OCI-LY3 (cell line): ENCODE measurements around the gene AQP9.

Experiments used
- EZH2phosphoT487 ChIP-seq: fragments of 200-600 bp; shearing (Covaris generic); IDR thresholded peaks from 2 replicates; pipeline ENCODE4 v1.6.1; 2018; ENCODE audit warnings: antibody characterized with exemption, mixed run types, low read depth
- TF ChIP-seq, protein P1 (sequence below): fragments of 200-600, 300-600 bp; sonication (generic); IDR thresholded peaks from 2 replicates; pipeline ENCODE4 v1.5.1; 2014; ENCODE audit warnings: antibody characterized with exemption, low read length, low read depth

DNA sequence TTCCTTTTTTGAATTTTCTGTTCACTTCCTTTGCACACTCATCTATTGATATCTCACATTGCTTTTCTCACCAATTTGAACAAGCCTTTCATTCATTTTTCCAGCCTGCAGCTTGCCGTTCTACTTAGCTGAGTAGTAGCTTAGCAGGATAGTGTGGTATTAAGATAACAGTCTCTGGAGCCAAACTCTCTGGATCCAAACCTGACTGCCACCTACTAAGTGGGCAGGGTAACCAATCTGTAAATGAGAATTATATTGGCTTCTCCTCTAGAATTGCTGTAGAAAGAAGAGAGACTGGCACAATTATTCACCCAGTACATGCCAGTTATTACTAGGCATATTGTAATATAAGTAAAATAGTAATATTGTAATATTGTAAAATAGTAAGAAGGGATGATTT is 40.5 kb downstream of the AQP9 start:
- TF ChIP-seq, protein P1, sequence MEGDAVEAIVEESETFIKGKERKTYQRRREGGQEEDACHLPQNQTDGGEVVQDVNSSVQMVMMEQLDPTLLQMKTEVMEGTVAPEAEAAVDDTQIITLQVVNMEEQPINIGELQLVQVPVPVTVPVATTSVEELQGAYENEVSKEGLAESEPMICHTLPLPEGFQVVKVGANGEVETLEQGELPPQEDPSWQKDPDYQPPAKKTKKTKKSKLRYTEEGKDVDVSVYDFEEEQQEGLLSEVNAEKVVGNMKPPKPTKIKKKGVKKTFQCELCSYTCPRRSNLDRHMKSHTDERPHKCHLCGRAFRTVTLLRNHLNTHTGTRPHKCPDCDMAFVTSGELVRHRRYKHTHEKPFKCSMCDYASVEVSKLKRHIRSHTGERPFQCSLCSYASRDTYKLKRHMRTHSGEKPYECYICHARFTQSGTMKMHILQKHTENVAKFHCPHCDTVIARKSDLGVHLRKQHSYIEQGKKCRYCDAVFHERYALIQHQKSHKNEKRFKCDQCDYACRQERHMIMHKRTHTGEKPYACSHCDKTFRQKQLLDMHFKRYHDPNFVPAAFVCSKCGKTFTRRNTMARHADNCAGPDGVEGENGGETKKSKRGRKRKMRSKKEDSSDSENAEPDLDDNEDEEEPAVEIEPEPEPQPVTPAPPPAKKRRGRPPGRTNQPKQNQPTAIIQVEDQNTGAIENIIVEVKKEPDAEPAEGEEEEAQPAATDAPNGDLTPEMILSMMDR = no peak
- no peak for TF ChIP-seq EZH2phosphoT487
